ENCODE data around the gene ACTN4.

ACTN4 gene

GRCh38 chr19:38703509-38703908 is 56.1 kb downstream of the ACTN4 start:
- H3K4me3 ChIP-seq (ENCODE audit: low read length): no peak overlapping the region
- DNase-seq (ENCODE audit: low read depth, low spot score): no peak

GRCh38 chr19:38704488-38705026 is 57.1 kb downstream of the ACTN4 start:
- no peak for DNase-seq (ENCODE audit: low read depth, low spot score)
- H3K4me3 ChIP-seq (ENCODE audit: low read length): no peak overlapping the region

- no peak for DNase-seq (ENCODE audit: low read depth, low spot score)
- H3K4me3 ChIP-seq (ENCODE audit: low read length): no peak overlapping the region
These were observed 58.0 kb downstream of the ACTN4 start for GRCh38 chr19:38705197-38706019.

GRCh38 chr19:38706792-38707511 is 59.5 kb downstream of the ACTN4 start:
- no peak for DNase-seq (ENCODE audit: low read depth, low spot score)
- no peak overlapping the region for H3K4me3 ChIP-seq (ENCODE audit: low read length)

GRCh38 chr19:38707512-38708114 is 60.2 kb downstream of the ACTN4 start:
- H3K4me3 ChIP-seq (ENCODE audit: low read length): no peak overlapping the region
- no peak for DNase-seq (ENCODE audit: low read depth, low spot score)

- DNase-seq (ENCODE audit: low read depth, low spot score): no peak
- no peak overlapping the region for H3K4me3 ChIP-seq (ENCODE audit: low read length)
These were observed 61.1 kb downstream of the ACTN4 start for GRCh38 chr19:38708413-38709024.

- no peak for DNase-seq (ENCODE audit: low read depth, low spot score)
- H3K4me3 ChIP-seq (ENCODE audit: low read length): no peak overlapping the region
These were observed 61.7 kb downstream of the ACTN4 start for GRCh38 chr19:38709119-38709518.

- no peak for DNase-seq (ENCODE audit: low read depth, low spot score)
- no peak overlapping the region for H3K4me3 ChIP-seq (ENCODE audit: low read length)
These were observed 62.4 kb downstream of the ACTN4 start for GRCh38 chr19:38709671-38710415.

GRCh38 chr19:38710416-38710702 is 62.9 kb downstream of the ACTN4 start:
- no peak for DNase-seq (ENCODE audit: low read depth, low spot score)
- no peak overlapping the region for H3K4me3 ChIP-seq (ENCODE audit: low read length)

- no peak overlapping the region for H3K4me3 ChIP-seq (ENCODE audit: low read length)
- no peak for DNase-seq (ENCODE audit: low read depth, low spot score)
These were observed 63.7 kb downstream of the ACTN4 start for GRCh38 chr19:38710928-38711725.

- H3K4me3 ChIP-seq (ENCODE audit: low read length): no peak overlapping the region
- DNase-seq (ENCODE audit: low read depth, low spot score): no peak
These were observed 64.3 kb downstream of the ACTN4 start for GRCh38 chr19:38711726-38712153.

GRCh38 chr19:38712161-38712748 is 64.8 kb downstream of the ACTN4 start:
- no peak overlapping the region for H3K4me3 ChIP-seq (ENCODE audit: low read length)
- no peak for DNase-seq (ENCODE audit: low read depth, low spot score)

GRCh38 chr19:38713227-38713649 is 65.8 kb downstream of the ACTN4 start:
- H3K4me3 ChIP-seq (ENCODE audit: low read length): no peak overlapping the region
- no peak for DNase-seq (ENCODE audit: low read depth, low spot score)

GRCh38 chr19:38713865-38714264 is 66.4 kb downstream of the ACTN4 start:
- no peak overlapping the region for H3K4me3 ChIP-seq (ENCODE audit: low read length)
- no peak for DNase-seq (ENCODE audit: low read depth, low spot score)

GRCh38 chr19:38714354-38714778 is 66.9 kb downstream of the ACTN4 start:
- H3K4me3 ChIP-seq (ENCODE audit: low read length): no peak overlapping the region
- no peak for DNase-seq (ENCODE audit: low read depth, low spot score)

- no peak overlapping the region for H3K4me3 ChIP-seq (ENCODE audit: low read length)
- no peak for DNase-seq (ENCODE audit: low read depth, low spot score)
These were observed 68.1 kb downstream of the ACTN4 start for GRCh38 chr19:38715555-38715954.

- no peak for DNase-seq (ENCODE audit: low read depth, low spot score)
These were observed 69.6 kb downstream of the ACTN4 start for GRCh38 chr19:38717051-38717450.

GRCh38 chr19:38717855-38718254 is 70.4 kb downstream of the ACTN4 start:
- DNase-seq (ENCODE audit: low read depth, low spot score): no peak

More at GRCh38 chr19:38717051-38717450, 69.6 kb downstream of the ACTN4 start:
- H3K4me3 ChIP-seq (ENCODE audit: low read length): no peak overlapping the region

More at GRCh38 chr19:38717855-38718254, 70.4 kb downstream of the ACTN4 start:
- no peak overlapping the region for H3K4me3 ChIP-seq (ENCODE audit: low read length)

Data from Jurkat, Clone E6-1 (cell line).